Keratinocyte (primary cell): ENCODE measurements around the gene ZNF543.

Experiments used
- EZH2 ChIP-seq: IDR thresholded peaks from one replicate; pipeline ENCODE4 v1.6.1; 2012; ENCODE audit warnings: inconsistent platforms, mild to moderate bottlenecking, low read length, moderate library complexity
- TF ChIP-seq, protein P1 (sequence below), 3 experiments: IDR thresholded peaks in 1 of 3; conservative IDR thresholded peaks in 1 of 3; optimal IDR thresholded peaks in 1 of 3; 2 replicates in 2 of 3; 3 replicates in 1 of 3; pipeline versions ENCODE3 to v1.5.1; 2011; ENCODE audit warnings: low read length in 3 of 3, mild to moderate bottlenecking in 3 of 3, moderate library complexity in 2 of 3, control low read depth in 1 of 3, inconsistent platforms in 1 of 3; ENCODE audit not compliant: insufficient read depth in 2 of 3; ENCODE audit errors: extremely low read depth in 1 of 3

DNA sequence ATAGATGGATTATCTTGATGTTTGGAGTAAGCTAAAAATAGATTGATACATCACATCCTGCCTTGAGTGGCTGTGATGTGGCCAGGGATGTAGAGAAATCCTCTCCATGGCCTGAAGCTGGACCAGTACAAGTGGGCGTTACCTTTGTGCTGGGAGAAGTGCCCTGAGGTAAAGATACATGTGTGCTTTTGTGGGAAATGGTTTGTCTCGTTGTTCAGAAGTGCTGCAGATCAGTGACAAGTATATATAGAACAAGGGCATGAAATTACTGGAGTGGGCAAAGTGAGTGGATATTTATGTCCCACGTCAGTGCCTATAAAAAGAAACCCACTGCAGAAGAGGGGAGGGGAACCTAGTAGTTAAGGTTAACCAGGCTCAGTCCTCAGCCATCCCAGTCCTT lies 18.6 kb downstream of the ZNF543 start:
- TF ChIP-seq, protein P1, sequence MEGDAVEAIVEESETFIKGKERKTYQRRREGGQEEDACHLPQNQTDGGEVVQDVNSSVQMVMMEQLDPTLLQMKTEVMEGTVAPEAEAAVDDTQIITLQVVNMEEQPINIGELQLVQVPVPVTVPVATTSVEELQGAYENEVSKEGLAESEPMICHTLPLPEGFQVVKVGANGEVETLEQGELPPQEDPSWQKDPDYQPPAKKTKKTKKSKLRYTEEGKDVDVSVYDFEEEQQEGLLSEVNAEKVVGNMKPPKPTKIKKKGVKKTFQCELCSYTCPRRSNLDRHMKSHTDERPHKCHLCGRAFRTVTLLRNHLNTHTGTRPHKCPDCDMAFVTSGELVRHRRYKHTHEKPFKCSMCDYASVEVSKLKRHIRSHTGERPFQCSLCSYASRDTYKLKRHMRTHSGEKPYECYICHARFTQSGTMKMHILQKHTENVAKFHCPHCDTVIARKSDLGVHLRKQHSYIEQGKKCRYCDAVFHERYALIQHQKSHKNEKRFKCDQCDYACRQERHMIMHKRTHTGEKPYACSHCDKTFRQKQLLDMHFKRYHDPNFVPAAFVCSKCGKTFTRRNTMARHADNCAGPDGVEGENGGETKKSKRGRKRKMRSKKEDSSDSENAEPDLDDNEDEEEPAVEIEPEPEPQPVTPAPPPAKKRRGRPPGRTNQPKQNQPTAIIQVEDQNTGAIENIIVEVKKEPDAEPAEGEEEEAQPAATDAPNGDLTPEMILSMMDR (optimal IDR thresholded peaks at IDR 0.05 in 1 of 3, IDR thresholded peaks at IDR 0.05 in 1 of 3, conservative IDR thresholded peaks at IDR 0.05 in 1 of 3; ENCODE audit: extremely low read depth in 1 of 3, insufficient read depth in 2 of 3, low read length in 3 of 3), result no peak
- no peak for TF ChIP-seq EZH2
